Subcutaneous adipose tissue (tissue), 4 donors: ENCODE measurements around the gene ARID5B. TPM values are rescaled to one million over a fixed set of nuclear protein-coding genes. Genes with fewer than 3 reads are reported as not detected.

ENCODE experiments used
- total RNA-seq, 4 donors: library from RNA; depleted of rRNA; stranded (reverse); fragments of >200 nt; gene quantifications; one replicate each; pipeline ENCODE4 v1.1.0, GENCODE V29; 2016
- TF ChIP-seq, protein P1 (sequence below): fragments of 450-650 bp; IDR thresholded peaks from one replicate; pipeline ENCODE4 v1.5.1; 2016; ENCODE audit warnings: low read depth, mild to moderate bottlenecking, control low read depth, antibody characterized with exemption, moderate library complexity

Gene ARID5B
- total RNA-seq, 4 donors from 2014 or later = 61.4 to 193 (median 86.2) TPM

DNA sequence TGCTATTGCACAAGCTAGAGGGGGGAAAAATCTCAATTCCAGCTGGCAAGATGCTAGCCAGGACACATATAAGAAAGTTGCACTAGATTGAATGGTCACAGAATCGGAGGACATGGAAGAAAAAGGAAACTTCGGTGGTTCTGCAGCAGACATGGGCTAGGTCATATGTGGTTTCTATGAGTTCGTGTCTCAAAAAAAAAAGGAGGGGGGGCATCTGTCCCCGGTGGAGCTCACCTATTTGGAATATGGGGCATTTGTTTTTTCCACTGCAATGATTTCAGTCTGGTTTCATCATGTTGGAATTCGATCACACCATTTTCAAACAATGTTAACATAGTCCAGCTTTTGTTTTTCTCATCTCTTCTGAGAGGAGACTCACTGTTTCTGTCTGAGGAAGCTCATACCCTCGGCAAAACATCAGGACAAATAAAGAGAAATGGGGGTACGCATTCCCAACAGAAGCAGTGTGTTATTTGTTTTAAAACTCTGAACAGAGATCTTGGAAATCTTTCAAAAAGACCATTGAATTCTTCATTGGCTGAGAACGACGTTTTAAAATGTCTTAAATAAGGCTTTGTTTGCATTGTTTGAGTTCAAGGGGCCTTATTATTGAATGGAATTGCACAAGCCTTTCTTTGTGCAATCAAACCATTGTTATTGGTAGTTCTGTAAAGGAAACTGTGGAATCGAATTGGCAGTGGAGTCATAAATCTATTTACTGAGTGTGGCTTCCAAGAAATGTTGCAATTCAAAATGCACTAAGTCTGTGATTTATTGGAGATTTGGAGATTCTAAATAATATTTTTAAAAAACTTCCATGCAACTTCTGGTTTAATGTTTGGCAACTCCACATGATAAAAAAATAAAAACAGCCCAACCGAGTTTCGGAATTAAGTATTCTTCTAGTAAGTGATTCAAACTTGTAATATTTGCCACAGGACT, 194.0 kb downstream of the ARID5B start:
- TF ChIP-seq, protein P1, sequence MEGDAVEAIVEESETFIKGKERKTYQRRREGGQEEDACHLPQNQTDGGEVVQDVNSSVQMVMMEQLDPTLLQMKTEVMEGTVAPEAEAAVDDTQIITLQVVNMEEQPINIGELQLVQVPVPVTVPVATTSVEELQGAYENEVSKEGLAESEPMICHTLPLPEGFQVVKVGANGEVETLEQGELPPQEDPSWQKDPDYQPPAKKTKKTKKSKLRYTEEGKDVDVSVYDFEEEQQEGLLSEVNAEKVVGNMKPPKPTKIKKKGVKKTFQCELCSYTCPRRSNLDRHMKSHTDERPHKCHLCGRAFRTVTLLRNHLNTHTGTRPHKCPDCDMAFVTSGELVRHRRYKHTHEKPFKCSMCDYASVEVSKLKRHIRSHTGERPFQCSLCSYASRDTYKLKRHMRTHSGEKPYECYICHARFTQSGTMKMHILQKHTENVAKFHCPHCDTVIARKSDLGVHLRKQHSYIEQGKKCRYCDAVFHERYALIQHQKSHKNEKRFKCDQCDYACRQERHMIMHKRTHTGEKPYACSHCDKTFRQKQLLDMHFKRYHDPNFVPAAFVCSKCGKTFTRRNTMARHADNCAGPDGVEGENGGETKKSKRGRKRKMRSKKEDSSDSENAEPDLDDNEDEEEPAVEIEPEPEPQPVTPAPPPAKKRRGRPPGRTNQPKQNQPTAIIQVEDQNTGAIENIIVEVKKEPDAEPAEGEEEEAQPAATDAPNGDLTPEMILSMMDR = no peak

DNA sequence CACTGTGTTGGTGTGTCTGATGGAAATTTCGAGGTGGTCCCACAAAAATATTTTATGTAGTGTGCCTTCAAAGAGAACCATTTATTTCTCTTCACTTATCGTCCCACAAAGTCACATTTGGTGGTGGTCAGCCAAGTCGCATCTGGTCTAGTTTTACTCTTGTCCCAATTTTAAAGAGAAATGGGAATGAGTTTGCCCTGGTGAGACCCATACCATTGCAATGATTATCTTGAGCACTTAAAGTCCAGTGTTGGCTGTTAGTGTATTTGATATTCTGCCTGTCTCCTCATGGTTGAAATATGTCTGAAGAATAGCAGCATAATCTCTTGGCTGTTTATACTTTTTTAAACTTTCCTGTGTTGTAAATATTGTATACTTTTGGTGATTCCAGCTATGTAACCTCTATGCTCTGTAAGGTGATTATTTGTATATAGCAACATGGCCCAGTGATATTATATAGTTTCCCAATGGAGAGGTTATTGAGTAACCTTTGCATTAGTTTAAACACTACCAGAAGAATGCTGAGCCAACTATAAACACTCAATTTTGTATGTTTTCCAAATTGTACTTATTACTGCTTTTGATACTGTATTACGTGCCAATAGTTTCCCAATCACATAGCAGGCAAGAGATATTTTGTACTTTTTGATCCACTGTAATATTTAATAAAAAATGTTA, 194.9 kb downstream of the ARID5B start:
- TF ChIP-seq, protein P1 = no peak

DNA sequence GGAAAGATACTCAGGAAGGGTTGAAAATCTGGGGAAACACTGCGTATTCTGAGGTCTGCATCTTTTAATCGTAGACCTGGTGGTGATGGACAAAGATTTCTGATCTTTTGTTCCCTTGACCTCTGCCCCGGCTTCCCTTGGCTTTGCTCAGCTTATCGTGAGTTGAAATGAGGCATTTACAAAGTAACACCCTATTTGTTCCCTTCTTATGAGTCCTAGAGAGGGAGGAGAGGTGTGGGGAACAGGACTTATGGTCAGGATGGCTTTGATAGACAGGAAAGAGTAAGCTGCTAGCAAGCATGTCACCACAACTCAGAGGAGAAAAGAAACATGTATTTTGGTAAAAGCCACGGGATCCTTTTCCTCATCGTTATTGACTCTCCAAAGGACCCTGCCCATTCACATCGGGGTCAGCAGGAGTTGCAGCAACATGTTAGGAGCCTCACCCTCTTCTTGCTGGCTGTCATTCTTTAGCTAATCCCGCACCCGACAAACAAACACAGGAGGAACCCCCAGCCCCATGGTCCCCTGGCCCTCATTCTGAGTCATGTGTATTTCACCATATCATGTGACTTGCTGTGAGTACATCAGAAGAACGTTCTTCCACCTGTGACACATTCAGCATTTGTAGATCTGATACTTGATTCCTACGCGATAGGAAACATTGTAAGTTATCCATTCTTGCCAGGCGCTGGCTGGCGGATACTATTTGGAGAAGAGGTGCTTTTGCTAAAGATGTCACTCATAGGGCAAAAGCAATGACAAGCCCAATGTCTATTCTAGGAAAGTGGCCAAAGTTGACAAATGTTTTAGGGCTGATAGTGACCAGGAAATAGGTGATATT, 197.0 kb downstream of the ARID5B start:
- TF ChIP-seq, protein P1 = no peak

DNA sequence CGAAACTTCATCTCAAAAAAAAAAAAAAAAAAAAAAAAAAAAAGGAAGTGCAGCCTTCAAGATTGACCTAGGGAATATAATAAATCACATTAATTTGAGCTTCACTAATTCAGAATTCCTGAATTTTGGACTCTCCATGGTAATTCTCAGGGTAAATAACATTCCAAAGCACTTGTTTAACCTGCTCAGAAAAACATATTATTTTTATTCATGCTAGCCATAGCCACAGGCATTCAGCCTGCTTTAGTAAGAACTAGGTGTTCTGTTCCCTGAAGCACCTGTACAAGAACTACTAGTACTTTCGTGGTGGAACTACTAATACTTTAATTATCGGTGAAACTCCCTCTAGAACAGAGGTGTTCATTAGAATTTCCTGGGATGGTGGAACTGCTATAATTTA, 197.8 kb downstream of the ARID5B start:
- TF ChIP-seq, protein P1 = no peak

DNA sequence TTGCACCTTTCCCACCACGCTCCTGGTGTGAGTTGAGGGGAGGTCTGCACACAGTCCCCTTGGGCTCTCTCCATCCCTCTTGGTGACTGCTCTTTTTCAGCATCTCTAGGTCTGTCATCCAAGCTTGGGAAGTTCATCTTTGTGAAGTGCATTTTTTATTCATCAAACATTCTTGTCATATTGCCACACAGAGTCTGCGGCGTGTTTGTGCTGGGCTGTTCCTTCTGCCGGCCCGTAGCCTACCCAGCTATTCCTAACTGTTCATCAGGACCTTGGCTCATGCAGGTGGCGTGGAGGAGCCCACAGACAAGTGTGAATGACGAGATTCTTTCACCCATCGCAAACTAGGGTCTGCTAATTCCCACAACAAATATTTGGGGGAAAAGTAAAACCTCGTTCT, 202.4 kb downstream of the ARID5B start:
- TF ChIP-seq, protein P1 = no peak

DNA sequence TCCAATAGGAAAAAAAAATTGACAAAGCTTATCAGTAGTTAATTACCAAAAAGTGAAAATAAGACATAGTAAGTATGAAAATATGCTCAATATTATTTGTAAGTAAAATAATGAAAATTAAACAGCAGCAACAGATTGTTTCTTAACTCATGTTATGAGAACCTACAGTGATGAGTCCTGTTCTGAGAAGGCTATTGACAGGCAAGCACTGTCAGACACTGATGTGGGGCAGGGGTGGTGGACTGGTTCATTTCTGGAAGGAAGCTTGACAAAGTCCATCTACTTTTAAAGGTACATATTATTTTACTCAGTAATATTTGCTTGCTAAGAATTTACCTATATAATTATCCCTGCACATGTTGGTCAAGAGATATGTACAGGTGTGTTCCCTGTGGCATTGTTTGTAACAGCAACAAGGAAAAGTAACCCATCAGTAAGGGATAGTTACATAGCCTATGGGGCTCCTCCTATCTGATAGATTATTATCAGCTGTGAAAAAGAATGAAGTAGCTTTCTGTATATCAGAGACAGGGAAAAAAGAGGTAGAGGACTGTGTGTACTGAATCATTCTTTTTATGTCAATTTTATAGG, 205.5 kb downstream of the ARID5B start:
- TF ChIP-seq, protein P1 = no peak
